Activated naive CD4-positive, alpha-beta T cell treated with anti-CD3 and anti-CD28 coated beads, Interleukin-2, amount 50 U/mL, for 72 hours (primary cell): ENCODE results near the gene WNK4. TPM values are rescaled to one million over a fixed set of nuclear protein-coding genes. Genes with fewer than 3 reads are reported as not detected.
A peak's percentile ranks its signal among the peaks of the same experiment; 100 is the strongest.

Source experiments
- ATAC-seq, 2 donors: fragments of 150-1000 bp; cut with Tn5 transposase; 2 replicates each; pipeline ENCODE4 v1.10.0; 2021; ENCODE audit warnings: mild to moderate bottlenecking in 2 of 2, moderate library complexity in 2 of 2
- DNase-seq, 2 donors: peaks; one replicate each; pipeline ENCODE4 v3.0.0; 2021 to 2022; ENCODE audit warnings: low spot score in 2 of 2
- H3K27ac Mint-ChIP-seq, 2 donors: one replicate each; pipeline ENCODE4 v1.8.0; 2022; ENCODE audit warnings: mild to moderate bottlenecking in 2 of 2, mixed read lengths in 2 of 2
- H3K36me3 Mint-ChIP-seq, 2 donors: one replicate each; pipeline ENCODE4 v1.8.0; 2022; ENCODE audit warnings: mixed read lengths in 2 of 2
- H3K9me3 Mint-ChIP-seq, 2 donors: one replicate each; pipeline ENCODE4 v1.8.0; 2022; ENCODE audit warnings: mixed read lengths in 2 of 2
- total RNA-seq, 2 donors: library from RNA; stranded (reverse); gene quantifications; one replicate each; pipeline ENCODE4 v1.2.3, GENCODE V29; 2022

WNK4 gene
- total RNA-seq, 2 donors from 2014 or later: 0.56 to 1.7 TPM

GRCh38 chr17:42844761-42845555, 64.5 kb downstream of the WNK4 start:
- DNase-seq: peak in 1 of 2 donors; percentile 54
- Mint-ChIP-seq H3K27ac (peak overlapping the region; percentile 24 to 69), H3K36me3 (peaks cover 0 to 18% of the 10 kb centered on the region in 2 donors), H3K9me3 (no peaks in the 10 kb centered on the region)
- ATAC-seq: no peak

GRCh38 chr17:42845556-42845917, 65.1 kb downstream of the WNK4 start:
- DNase-seq (no peak), ATAC-seq (no peak)
- H3K9me3 Mint-ChIP-seq: no peaks in the 10 kb centered on the region
- peaks cover 0 to 18% of the 10 kb centered on the region in 2 donors for H3K36me3 Mint-ChIP-seq
- peak overlapping the region; percentile 24 to 69 for H3K27ac Mint-ChIP-seq

GRCh38 chr17:42845918-42846593, 65.6 kb downstream of the WNK4 start:
- peak overlapping the region; percentile 58 to 69 for H3K27ac Mint-ChIP-seq
- H3K9me3 Mint-ChIP-seq: no peaks in the 10 kb centered on the region
- H3K36me3 Mint-ChIP-seq: peaks cover 0 to 18% of the 10 kb centered on the region in 2 donors
- DNase-seq (peak; percentile 19 to 87), ATAC-seq (peak; percentile 72 to 89)

Other genes starting within 250 kb of the WNK4 start
- gene NAGLU, start 244.4 kb upstream of the WNK4 start, total RNA-seq: 10 to 100 TPM; 13.1 to 16.9 TPM
- gene HSD17B1, start 227.7 kb upstream of the WNK4 start, total RNA-seq: 1 to 10 TPM in 1 of 2 donors, under 1 TPM in 1; 0.76 to 1.7 TPM
- gene COASY, start 218.5 kb upstream of the WNK4 start, total RNA-seq: 100 to 1,000 TPM in 1 of 2 donors, 10 to 100 TPM in 1; 86.4 to 124 TPM
- gene MLX, start 213.5 kb upstream of the WNK4 start, total RNA-seq: 10 to 100 TPM; 44.3 to 60.5 TPM
- 10 to 100 TPM; 24.7 to 52.5 TPM for gene PSMC3IP, start 202.9 kb upstream of the WNK4 start, total RNA-seq
- gene RETREG3, start 171.2 kb upstream of the WNK4 start, total RNA-seq: 10 to 100 TPM; 39.4 to 44.8 TPM
- 100 to 1,000 TPM in 1 of 2 donors, 10 to 100 TPM in 1; 56.3 to 151 TPM for gene TUBG1, start 170.9 kb upstream of the WNK4 start, total RNA-seq
- gene TUBG2, start 121.3 kb upstream of the WNK4 start, total RNA-seq: 10 to 100 TPM; 12.7 to 23.3 TPM
- gene PLEKHH3, start 103.6 kb upstream of the WNK4 start, total RNA-seq: 1 to 10 TPM; 1.2 to 2.9 TPM
- 1 to 10 TPM in 1 of 2 donors, under 1 TPM in 1; 0.78 to 1.0 TPM for gene CCR10, start 98.8 kb upstream of the WNK4 start, total RNA-seq
- gene CNTNAP1, start 98.1 kb upstream of the WNK4 start, total RNA-seq: 1 to 10 TPM in 1 of 2 donors, under 1 TPM in 1; 0.43 to 4.4 TPM
- gene EZH1, start 35.6 kb upstream of the WNK4 start, total RNA-seq: 10 to 100 TPM; 34.2 to 56.9 TPM
- gene RAMP2, start 19.4 kb upstream of the WNK4 start, total RNA-seq: not detected
- gene VPS25, start 7.2 kb upstream of the WNK4 start, total RNA-seq: 10 to 100 TPM; 58.4 to 62.2 TPM
- gene COA3, start 18.1 kb downstream of the WNK4 start, total RNA-seq: 10 to 100 TPM; 14.8 to 32.7 TPM
- under 1 TPM in 1 of 2 donors, not detected in 1; 0.43 TPM for gene CNTD1, start 18.3 kb downstream of the WNK4 start, total RNA-seq
- gene BECN1, start 43.7 kb downstream of the WNK4 start, total RNA-seq: 10 to 100 TPM; 84.5 to 86.1 TPM
- gene PSME3, start 52.8 kb downstream of the WNK4 start, total RNA-seq: 10 to 100 TPM; 79.1 to 95.5 TPM
- 1 to 10 TPM; 3.6 to 6.1 TPM for gene AOC2, start 64.0 kb downstream of the WNK4 start, total RNA-seq
- gene AOC3, start 70.6 kb downstream of the WNK4 start, total RNA-seq: 1 to 10 TPM; 3.0 to 5.0 TPM
- not detected for gene G6PC1, start 120.2 kb downstream of the WNK4 start, total RNA-seq
- 10 to 100 TPM; 51.0 to 63.2 TPM for gene AARSD1, start 183.8 kb downstream of the WNK4 start, total RNA-seq
- gene PTGES3L, start 199.5 kb downstream of the WNK4 start, total RNA-seq: 1 to 10 TPM; 1.1 to 3.6 TPM
- 10 to 100 TPM; 10.7 to 15.2 TPM for gene RUNDC1, start 200.0 kb downstream of the WNK4 start, total RNA-seq
- 1,000 to 10,000 TPM; 1,275 to 1,425 TPM for gene RPL27, start 217.8 kb downstream of the WNK4 start, total RNA-seq
- gene IFI35, start 226.2 kb downstream of the WNK4 start, total RNA-seq: 10 to 100 TPM; 33.3 to 62.3 TPM
- gene VAT1, start 241.8 kb downstream of the WNK4 start, total RNA-seq: 10 to 100 TPM; 28.3 to 35.7 TPM
- not detected for gene RND2, start 244.6 kb downstream of the WNK4 start, total RNA-seq